Vagina (tissue), 2 donors: ENCODE results near the gene BEAN1.

Experiments
- CTCF ChIP-seq, 3 experiments: fragments of 450-650 bp in 2 of 3; fragments of 200-600 bp in 1 of 3; sonication (generic) in 1 of 3; IDR thresholded peaks; one replicate each; pipeline ENCODE4 v1.5.1; 2017 to 2019; ENCODE audit warnings: antibody characterized with exemption in 3 of 3, mild to moderate bottlenecking in 2 of 3, moderate library complexity in 2 of 3
- POLR2A ChIP-seq, 2 donors: fragments of 450-650 bp; IDR thresholded peaks; one replicate each; pipeline ENCODE4 v1.6.1; 2017; ENCODE audit warnings: antibody characterized with exemption in 2 of 2, mild to moderate bottlenecking in 2 of 2, moderate library complexity in 2 of 2
- POLR2AphosphoS5 ChIP-seq, 2 donors: sonication (generic); formaldehyde crosslinking; IDR thresholded peaks; one replicate each; pipeline ENCODE4 v1.9.0; 2017; ENCODE audit warnings: antibody characterized with exemption in 2 of 2, mild to moderate bottlenecking in 2 of 2, low read depth in 1 of 2; ENCODE audit not compliant: insufficient read depth in 1 of 2

- TF ChIP-seq CTCF (IDR thresholded peaks at IDR 0.05) (no peak), POLR2A (IDR thresholded peaks at IDR 0.05) (no peak), POLR2AphosphoS5 (IDR thresholded peaks at IDR 0.05; ENCODE audit: insufficient read depth in 1 of 2, low read depth in 1 of 2) (no peak)
These were observed 94.2 kb downstream of the BEAN1 start for GRCh38 chr16:66521252-66521713.
